H1 (cell line): ENCODE data around the gene TMEM178B. TPM values are rescaled to one million over a fixed set of nuclear protein-coding genes. Genes with fewer than 3 reads are reported as not detected.

Experiments used
- CTCF ChIA-PET: fragments of 300-600 bp; sonication (Branson Sonifier 250); formaldehyde crosslinking; loops from one replicate; lab custom pipeline; 2021; ENCODE audit not compliant: partially characterized antibody; lab: Charles Lee
- POLR2A ChIA-PET: fragments of 300-600 bp; sonication (Branson Sonifier 250); formaldehyde crosslinking; loops from one replicate; lab custom pipeline; 2021; ENCODE audit warnings: inconsistent platforms; ENCODE audit not compliant: partially characterized antibody; lab: Charles Lee
- DNase-seq, 2 experiments: peaks; one replicate each; pipeline versions ENCODE4 v3.0.0 to v3.0.0-alpha.2; 2010 to 2022; ENCODE audit warnings: low spot score in 2 of 2, low read depth in 1 of 2, mixed read lengths in 1 of 2
- FAIRE-seq: peaks from 2 replicates; lab custom pipeline; 2011; peaks lifted over from hg19 to GRCh38; lab: Jason Lieb, UNC
- H2AFZ ChIP-seq: 2 replicates; pipeline ENCODE4 v1.8.1; 2012; ENCODE audit warnings: low read length, inconsistent platforms
- H2AK5ac ChIP-seq: 2 replicates; pipeline ENCODE4 v1.6.1; 2013; ENCODE audit warnings: low read depth, low read length
- H2BK120ac ChIP-seq: replicated peaks from 2 replicates; pipeline ENCODE3; 2013; ENCODE audit warnings: low read depth, low read length, inconsistent platforms
- H2BK12ac ChIP-seq: 2 replicates; pipeline ENCODE4 v1.6.1; 2013; ENCODE audit warnings: low read depth, low read length
- H2BK15ac ChIP-seq: 2 replicates; pipeline ENCODE4 v1.6.1; 2013; ENCODE audit warnings: low read length
- H2BK20ac ChIP-seq: 2 replicates; pipeline ENCODE4 v1.6.1; 2013; ENCODE audit warnings: low read length
- H2BK5ac ChIP-seq: 2 replicates; pipeline ENCODE4 v1.6.1; 2013; ENCODE audit warnings: low read depth, low read length
- H3K14ac ChIP-seq: 2 replicates; pipeline ENCODE4 v1.6.1; 2013; ENCODE audit warnings: inconsistent platforms; ENCODE audit not compliant: insufficient read length
- H3K18ac ChIP-seq: 2 replicates; pipeline ENCODE4 v1.6.1; 2013; ENCODE audit warnings: low read length; ENCODE audit errors: extremely low read depth
- H3K23ac ChIP-seq: 2 replicates; pipeline ENCODE4 v1.6.1; 2013; ENCODE audit warnings: inconsistent platforms; ENCODE audit not compliant: insufficient read length
- H3K23me2 ChIP-seq: 2 replicates; pipeline ENCODE4 v1.6.1; 2013; ENCODE audit warnings: low read depth, low read length
- H3K27ac ChIP-seq: 2 replicates; pipeline ENCODE4 v1.6.1; 2011; ENCODE audit warnings: low read depth, low read length, inconsistent platforms
- H3K27me3 ChIP-seq, 4 experiments: replicated peaks in 1 of 4; 1 replicate in 1 of 4; 2 replicates in 3 of 4; pipeline versions ENCODE4 v1.6.1 to v1.8.1; 2011 to 2013; ENCODE audit warnings: low read length in 3 of 4, mild to moderate bottlenecking in 3 of 4, inconsistent platforms in 2 of 4, mixed read lengths in 2 of 4, moderate library complexity in 1 of 4; ENCODE audit not compliant: control insufficient read depth in 3 of 4, insufficient read depth in 3 of 4; ENCODE audit errors: extremely low read depth in 1 of 4
- H3K36me3 ChIP-seq, 4 experiments: 2 replicates each; pipeline versions ENCODE4 v1.6.1 to v1.8.1; 2011 to 2013; ENCODE audit warnings: mild to moderate bottlenecking in 4 of 4, low read length in 3 of 4, moderate library complexity in 2 of 4, control low read depth in 1 of 4, inconsistent platforms in 1 of 4; ENCODE audit not compliant: insufficient read depth in 4 of 4, control insufficient read depth in 2 of 4
- H3K4ac ChIP-seq: replicated peaks from 2 replicates; pipeline ENCODE3; 2013; ENCODE audit warnings: low read length, low read depth, mixed read lengths, inconsistent platforms; ENCODE audit not compliant: insufficient read length
- H3K4me1 ChIP-seq, 4 experiments: replicated peaks in 1 of 4; 1 replicate in 1 of 4; 2 replicates in 3 of 4; pipeline versions ENCODE4 v1.6.1 to v1.8.1; 2011 to 2013; ENCODE audit warnings: low read length in 3 of 4, inconsistent platforms in 2 of 4, mixed read lengths in 1 of 4; ENCODE audit not compliant: insufficient read depth in 4 of 4, control insufficient read depth in 3 of 4
- H3K4me2 ChIP-seq, 2 experiments: 2 replicates each; pipeline versions ENCODE4 v1.6.1 to v1.8.1; 2011 to 2013; ENCODE audit warnings: low read depth in 2 of 2, low read length in 2 of 2, control low read depth in 1 of 2, inconsistent platforms in 1 of 2, mild to moderate bottlenecking in 1 of 2; ENCODE audit not compliant: insufficient read depth in 1 of 2
- H3K4me3 ChIP-seq, 4 experiments: fragments of 200-600, 300-600 bp in 1 of 4; sonication (generic), shearing (Covaris generic), sonication (Bioruptor Twin) in 1 of 4; 2 replicates each; pipeline versions ENCODE4 v1.5.1 to v1.8.1; 2011 to 2016; ENCODE audit warnings: low read length in 4 of 4, low read depth in 3 of 4, control low read depth in 2 of 4, inconsistent platforms in 2 of 4, mild to moderate bottlenecking in 2 of 4, mixed read lengths in 1 of 4, moderate library complexity in 1 of 4; ENCODE audit not compliant: insufficient read depth in 2 of 4; ENCODE audit errors: extremely low read depth in 1 of 4
- H3K56ac ChIP-seq: replicated peaks from 2 replicates; pipeline ENCODE3; 2013; ENCODE audit warnings: low read depth, mild to moderate bottlenecking, mixed read lengths, low read length, inconsistent platforms; ENCODE audit not compliant: insufficient read length
- H3K79me1 ChIP-seq: 2 replicates; pipeline ENCODE4 v1.6.1; 2013; ENCODE audit warnings: low read depth, low read length, control low read depth
- H3K79me2 ChIP-seq, 2 experiments: 2 replicates each; pipeline versions ENCODE4 v1.6.1 to v1.8.1; 2012 to 2013; ENCODE audit warnings: low read length in 2 of 2, mild to moderate bottlenecking in 2 of 2, inconsistent platforms in 1 of 2; ENCODE audit not compliant: insufficient read depth in 2 of 2, control insufficient read depth in 1 of 2
- H3K9ac ChIP-seq, 4 experiments: replicated peaks in 1 of 4; 1 replicate in 1 of 4; 2 replicates in 3 of 4; pipeline versions ENCODE4 v1.6.1 to v1.8.1; 2011 to 2013; ENCODE audit warnings: low read depth in 3 of 4, low read length in 3 of 4, control low read depth in 2 of 4, mild to moderate bottlenecking in 2 of 4, moderate library complexity in 2 of 4, inconsistent platforms in 1 of 4; ENCODE audit errors: extremely low read depth in 1 of 4
- H3K9me3 ChIP-seq, 2 experiments: 2 replicates each; pipeline versions ENCODE4 v1.6.1 to v1.8.1; 2012 to 2013; ENCODE audit warnings: mild to moderate bottlenecking in 2 of 2, moderate library complexity in 2 of 2, control low read depth in 1 of 2, inconsistent platforms in 1 of 2, low read depth in 1 of 2, low read length in 1 of 2, mixed read lengths in 1 of 2; ENCODE audit not compliant: insufficient read depth in 2 of 2
- H4K20me1 ChIP-seq, 2 experiments: replicated peaks in 1 of 2; 2 replicates each; pipeline versions ENCODE3 to v1.8.1; 2011 to 2013; ENCODE audit warnings: inconsistent platforms in 2 of 2, low read length in 2 of 2, mild to moderate bottlenecking in 1 of 2; ENCODE audit not compliant: insufficient read depth in 2 of 2, control insufficient read depth in 1 of 2
- H4K5ac ChIP-seq: 2 replicates; pipeline ENCODE4 v1.6.1; 2013; ENCODE audit warnings: low read length, low read depth, mixed read lengths, inconsistent platforms; ENCODE audit not compliant: insufficient read length
- H4K8ac ChIP-seq: 2 replicates; pipeline ENCODE4 v1.8.0; 2013; ENCODE audit warnings: mild to moderate bottlenecking, moderate library complexity, low read length, inconsistent platforms; ENCODE audit not compliant: insufficient read depth; ENCODE audit errors: extremely low read depth
- H4K91ac ChIP-seq: replicated peaks from 2 replicates; pipeline ENCODE3; 2013; ENCODE audit warnings: low read length, mixed read lengths, inconsistent platforms; ENCODE audit not compliant: insufficient read length
- PHF8 ChIP-seq: fragments of 200-600 bp; sonication (generic); conservative IDR thresholded peaks from 2 replicates; pipeline ENCODE4 v1.7.1; 2012; ENCODE audit warnings: low read depth, mild to moderate bottlenecking, inconsistent platforms, low read length, moderate library complexity
- WGBS, 2 experiments: shearing (Covaris generic) in 1 of 2; methylation state at CpG; one replicate each; pipeline versions ENCODE4 v1.1.6 to v1.1.7; 2013 to 2015; ENCODE audit warnings: low lambda C conversion rate in 2 of 2, mixed read lengths in 2 of 2, inconsistent platforms in 1 of 2, low coverage in 1 of 2, missing lambda C conversion rate in 1 of 2; ENCODE audit not compliant: insufficient replicate concordance in 2 of 2, insufficient coverage in 1 of 2, insufficient read length in 1 of 2; ENCODE audit errors: extremely low coverage in 1 of 2, missing lambda C conversion rate in 1 of 2; 5-methylcytosine and 5-hydroxymethylcytosine counted together
- polyA plus RNA-seq, 7 experiments: library from polyadenylated mRNA; depleted of rRNA in 3 of 7; stranded (reverse) in 5 of 7; unstranded in 2 of 7; fragments of >200 nt in 5 of 7; fragments of 200-250 nt in 2 of 7; gene quantifications; 1 replicate in 5 of 7; 2 replicates in 1 of 7; 4 replicates in 1 of 7; pipeline versions ENCODE4 v1.2.1 to v1.2.3, GENCODE V29; 2011 to 2013; ENCODE audit warnings: missing spikeins in 2 of 7, mixed read lengths in 2 of 7
- total RNA-seq: library from RNA; stranded (reverse); fragmentation: NEBNext Ultra II Directional; extraction: Animal tissue kit (Norgen Biotek cat#: 25700); gene quantifications from 2 replicates; pipeline ENCODE4 v1.2.1, GENCODE V29; 2021

The TMEM178B gene
- total and polyA plus RNA-seq, 2 of the 8 experiments (the other 6 are each of a cell fraction or from before 2014, with no cell fraction given) = 5.3 to 18.1 TPM

GRCh38 chr7:141271451-141271850 lies 197.6 kb downstream of the TMEM178B start:
- H3K23me2 ChIP-seq = no peaks in the 10 kb centered on the region
- CTCF ChIA-PET = interaction anchor here (1.0 to 4.2 kb wide), 8 partner anchors 9 to 378 kb away, joined by 3 to 31 read pairs (median 4); no protein-coding TSS in a partner anchor
- FAIRE-seq (no peak), DNase-seq (no peak)
- 92% methylated on average over 4 of the region's 4 CpGs; no CpG with 5 or more reads in 1 of the 2 experiments for WGBS, 2 experiments
- H2BK5ac ChIP-seq = no peak overlapping the region
- H2BK12ac ChIP-seq = no peak overlapping the region
- no peaks in the 10 kb centered on the region for H3K27me3 ChIP-seq
- no peaks in the 10 kb centered on the region for H3K9me3 ChIP-seq
- H4K91ac ChIP-seq = no peak overlapping the region
- peaks cover 0 to 1% of the 10 kb centered on the region in 2 experiments for H4K20me1 ChIP-seq
- no peak overlapping the region for H3K27ac ChIP-seq
- no peak overlapping the region for H2BK120ac ChIP-seq
- no peak overlapping the region for H3K9ac ChIP-seq
- no peak overlapping the region for H2AK5ac ChIP-seq
- no peak overlapping the region for H4K5ac ChIP-seq
- H3K56ac ChIP-seq = no peak overlapping the region
- H3K36me3 ChIP-seq = no peaks in the 10 kb centered on the region
- no peak overlapping the region for H3K4ac ChIP-seq
- no peak overlapping the region for H3K14ac ChIP-seq
- no peaks in the 10 kb centered on the region; a peak in 1 of 7 replicates for H3K4me1 ChIP-seq
- no peak overlapping the region for H4K8ac ChIP-seq
- no peak overlapping the region for H3K23ac ChIP-seq
- no peak overlapping the region for H3K4me2 ChIP-seq
- POLR2A ChIA-PET = no interaction called here
- no peak overlapping the region for H2BK15ac ChIP-seq
- H2BK20ac ChIP-seq = no peak overlapping the region
- no peaks in the 10 kb centered on the region for H3K79me2 ChIP-seq
- H2AFZ ChIP-seq = no peak overlapping the region
- H3K18ac ChIP-seq = no peak overlapping the region
- no peak overlapping the region for H3K4me3 ChIP-seq
- no peaks in the 10 kb centered on the region for H3K79me1 ChIP-seq
- no peak for TF ChIP-seq PHF8
